Measurements from ENCODE around the gene GOLGA5. TPM values are rescaled to one million over a fixed set of nuclear protein-coding genes. Genes with fewer than 3 reads are reported as not detected.
"Not testable (repeated sequence)": the region's sequence is repeated elsewhere in the genome, so short reads cannot be mapped to it uniquely, and the experiment has no call there.

Gene GOLGA5
- polyA plus RNA-seq, 3 donors from 2014 or later, result 6.8 to 19.7 (median 13.9) TPM

GRCh38 chr14:92760524-92760805 is 33.6 kb upstream of the GOLGA5 start:
- DNase-seq, result no peak
- Mint-ChIP-seq H3K27ac (no peak overlapping the region), H3K9me3 (no peaks in the 10 kb centered on the region), H3K27me3 (ENCODE audit: low read depth in 3 of 3) (peaks cover 2 to 10% (median 3%) of the 10 kb centered on the region in 3 donors), H3K4me3 (no peak overlapping the region), H3K36me3 (no peaks in the 10 kb centered on the region), H3K4me1 (no peaks in the 10 kb centered on the region)

- not testable (repeated sequence) for H3K4me1 Mint-ChIP-seq, H3K4me3 Mint-ChIP-seq, DNase-seq, H3K9me3 Mint-ChIP-seq, H3K36me3 Mint-ChIP-seq, H3K27ac Mint-ChIP-seq
- peaks cover 2 to 10% (median 3%) of the 10 kb centered on the region in 3 donors for H3K27me3 Mint-ChIP-seq (ENCODE audit: low read depth in 3 of 3)
Measured at GRCh38 chr14:92763666-92764631, 30.2 kb upstream of the GOLGA5 start.

DNA sequence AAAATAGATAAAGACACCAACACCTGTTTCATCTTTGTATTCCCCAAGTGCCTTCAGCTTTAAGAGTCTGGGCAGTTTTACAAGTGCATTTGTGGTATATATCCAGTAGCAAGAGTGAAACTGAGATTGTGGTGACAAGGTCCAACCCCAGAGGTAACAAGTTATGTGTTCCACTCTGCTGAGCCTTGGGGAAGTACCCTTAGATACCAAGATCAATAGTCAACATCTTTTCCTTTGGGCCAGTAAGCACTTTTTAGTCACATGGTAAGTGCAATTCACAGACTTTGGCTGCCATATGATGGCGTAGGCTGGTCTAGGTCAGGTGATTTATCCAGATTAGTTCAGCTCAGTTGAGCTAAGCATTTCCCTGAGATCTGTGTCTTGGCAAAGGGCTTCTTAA is 25.9 kb upstream of the GOLGA5 start:
- H3K4me1 Mint-ChIP-seq; H3K27me3 Mint-ChIP-seq (ENCODE audit: low read depth in 3 of 3); H3K36me3 Mint-ChIP-seq; H3K4me3 Mint-ChIP-seq; H3K9me3 Mint-ChIP-seq: not testable (repeated sequence)
- H3K27ac Mint-ChIP-seq, result peak overlapping the region in 2 of 6 donors; percentile 35 to 55
- peak; percentile 50 to 65 (median 57) for DNase-seq

GRCh38 chr14:92768795-92769194 is 25.3 kb upstream of the GOLGA5 start:
- no peak overlapping the region for H3K4me3 Mint-ChIP-seq
- no peaks in the 10 kb centered on the region for H3K9me3 Mint-ChIP-seq
- H3K27ac Mint-ChIP-seq, result peak overlapping the region in 1 of 6 donors; percentile 55
- no peak for DNase-seq
- H3K36me3 Mint-ChIP-seq, result no peaks in the 10 kb centered on the region
- peaks cover under 1 to 10% (median 2%) of the 10 kb centered on the region in 3 donors for H3K27me3 Mint-ChIP-seq (ENCODE audit: low read depth in 3 of 3)
- H3K4me1 Mint-ChIP-seq, result peaks cover 6 to 7% of the 10 kb centered on the region in 2 donors

DNA sequence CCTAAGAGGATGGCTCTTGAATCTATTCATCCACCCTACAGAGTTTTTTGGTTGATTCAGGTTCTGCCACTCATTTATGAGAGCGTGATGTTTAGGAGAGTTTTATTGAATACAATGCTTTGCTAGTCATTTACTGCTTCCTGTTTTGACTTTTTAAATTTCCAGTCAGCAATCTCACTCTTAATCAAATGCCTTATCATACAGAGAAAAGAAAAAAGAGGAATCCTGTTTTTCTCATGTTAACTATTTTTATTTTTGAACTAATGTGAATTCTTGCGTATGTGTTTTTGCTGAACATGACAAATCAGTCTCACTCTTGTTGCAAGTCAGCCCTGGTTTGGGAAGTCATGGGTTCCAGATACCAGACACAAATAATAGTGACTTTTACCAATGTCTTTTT is 23.6 kb upstream of the GOLGA5 start:
- no peaks in the 10 kb centered on the region for H3K9me3 Mint-ChIP-seq
- no peak for DNase-seq
- H3K4me1 Mint-ChIP-seq, result peaks cover 6 to 7% of the 10 kb centered on the region in 2 donors
- peaks cover 2 to 10% (median 2%) of the 10 kb centered on the region in 3 donors for H3K27me3 Mint-ChIP-seq (ENCODE audit: low read depth in 3 of 3)
- no peaks in the 10 kb centered on the region for H3K36me3 Mint-ChIP-seq
- H3K27ac Mint-ChIP-seq, result no peak overlapping the region
- no peak overlapping the region for H3K4me3 Mint-ChIP-seq

GRCh38 chr14:92774572-92774971 is 19.5 kb upstream of the GOLGA5 start:
- Mint-ChIP-seq H3K36me3 (no peaks in the 10 kb centered on the region), H3K27me3 (ENCODE audit: low read depth in 3 of 3) (peaks cover 2 to 10% (median 2%) of the 10 kb centered on the region in 3 donors), H3K4me1 (no peaks in the 10 kb centered on the region), H3K9me3 (no peaks in the 10 kb centered on the region), H3K27ac (no peak overlapping the region), H3K4me3 (no peak overlapping the region)
- no peak for DNase-seq

GRCh38 chr14:92775292-92775691 is 18.8 kb upstream of the GOLGA5 start:
- not testable (repeated sequence) for H3K27ac Mint-ChIP-seq; H3K4me3 Mint-ChIP-seq; H3K36me3 Mint-ChIP-seq; H3K4me1 Mint-ChIP-seq; H3K27me3 Mint-ChIP-seq (ENCODE audit: low read depth in 3 of 3); H3K9me3 Mint-ChIP-seq
- peak in 2 of 3 donors; percentile 9 to 13 for DNase-seq

DNA sequence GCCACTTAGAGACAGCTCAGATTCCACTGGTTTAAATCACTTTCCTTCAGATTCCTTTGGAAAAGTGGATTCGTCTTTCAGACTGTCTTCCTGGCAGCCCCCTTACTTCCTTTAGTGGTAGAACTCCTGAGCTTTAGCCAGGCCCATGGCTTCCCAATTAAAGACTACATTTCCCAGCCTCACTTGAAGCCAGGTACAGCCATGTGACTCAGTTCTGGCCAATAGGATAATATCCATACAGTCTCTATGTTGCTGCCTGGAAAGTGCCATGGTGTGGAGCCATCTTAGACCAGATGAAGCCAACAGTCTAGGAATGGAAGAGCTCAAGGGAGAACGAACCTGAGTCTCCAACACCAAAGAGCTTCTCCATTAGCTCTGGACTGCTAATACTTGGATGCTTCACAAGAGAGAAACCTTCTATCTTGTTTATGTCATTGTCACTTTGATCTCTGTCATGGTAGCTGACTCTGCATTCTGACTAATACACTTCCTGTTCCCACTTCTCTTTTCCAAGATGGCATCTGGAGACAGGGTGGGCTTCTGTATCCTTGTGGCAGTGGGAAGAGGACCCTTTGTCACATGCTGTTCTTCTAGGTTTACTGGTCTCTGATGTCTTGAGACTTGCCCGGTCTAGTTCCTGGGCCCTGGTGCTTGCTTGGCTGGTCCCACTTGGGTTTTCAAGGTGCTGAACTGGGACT is 15.1 kb upstream of the GOLGA5 start:
- H3K9me3 Mint-ChIP-seq, H3K27ac Mint-ChIP-seq, H3K36me3 Mint-ChIP-seq: not testable (repeated sequence)

GRCh38 chr14:92780444-92781232 is 13.5 kb upstream of the GOLGA5 start:
- H3K9me3 Mint-ChIP-seq, result no peaks in the 10 kb centered on the region
- no peak overlapping the region for H3K4me3 Mint-ChIP-seq
- H3K27ac Mint-ChIP-seq, result no peak overlapping the region
- no peak for DNase-seq
- peaks cover 0 to 2% (median 0%) of the 10 kb centered on the region in 3 donors for H3K27me3 Mint-ChIP-seq (ENCODE audit: low read depth in 3 of 3)
- H3K4me1 Mint-ChIP-seq, result no peaks in the 10 kb centered on the region
- H3K36me3 Mint-ChIP-seq, result no peaks in the 10 kb centered on the region

More for the DNA sequence above, 15.1 kb upstream of the GOLGA5 start:
- H3K4me3 Mint-ChIP-seq; H3K27me3 Mint-ChIP-seq (ENCODE audit: low read depth in 3 of 3); H3K4me1 Mint-ChIP-seq; DNase-seq: not testable (repeated sequence)

- H3K36me3 Mint-ChIP-seq, result no peaks in the 10 kb centered on the region
- no peaks in the 10 kb centered on the region for H3K9me3 Mint-ChIP-seq
- no peak for DNase-seq
- H3K4me1 Mint-ChIP-seq, result no peaks in the 10 kb centered on the region
- peaks cover 0 to 2% (median 0%) of the 10 kb centered on the region in 3 donors for H3K27me3 Mint-ChIP-seq (ENCODE audit: low read depth in 3 of 3)
- no peak overlapping the region for H3K4me3 Mint-ChIP-seq
- no peak overlapping the region for H3K27ac Mint-ChIP-seq
Measured at GRCh38 chr14:92781350-92781749, 12.8 kb upstream of the GOLGA5 start.

GRCh38 chr14:92783813-92784431 is 10.2 kb upstream of the GOLGA5 start:
- Mint-ChIP-seq H3K27me3 (ENCODE audit: low read depth in 3 of 3) (peaks cover 0 to 2% (median 0%) of the 10 kb centered on the region in 3 donors), H3K27ac (no peak overlapping the region), H3K36me3 (no peaks in the 10 kb centered on the region), H3K4me3 (no peak overlapping the region), H3K4me1 (no peaks in the 10 kb centered on the region), H3K9me3 (peaks cover 0 to 4% (median 1%) of the 10 kb centered on the region in 6 donors)
- DNase-seq, result peak; percentile 35 to 53 (median 43)

- H3K4me3 Mint-ChIP-seq, result no peak overlapping the region
- H3K36me3 Mint-ChIP-seq, result peaks cover 5 to 8% (median 7%) of the 10 kb centered on the region in 3 donors
- DNase-seq, result no peak
- no peaks in the 10 kb centered on the region for H3K4me1 Mint-ChIP-seq
- H3K27ac Mint-ChIP-seq, result no peak overlapping the region
- H3K9me3 Mint-ChIP-seq, result peaks cover 5 to 22% (median 19%) of the 10 kb centered on the region in 6 donors
- peaks cover 0 to 9% (median 2%) of the 10 kb centered on the region in 3 donors for H3K27me3 Mint-ChIP-seq (ENCODE audit: low read depth in 3 of 3)
Measured at GRCh38 chr14:92785667-92786426, 8.3 kb upstream of the GOLGA5 start.

- Mint-ChIP-seq H3K4me3 (no peak overlapping the region), H3K27me3 (ENCODE audit: low read depth in 3 of 3) (peaks cover under 1 to 9% (median 2%) of the 10 kb centered on the region in 3 donors), H3K4me1 (no peaks in the 10 kb centered on the region), H3K36me3 (peaks cover 5 to 8% (median 7%) of the 10 kb centered on the region in 3 donors), H3K9me3 (peaks cover 5 to 22% (median 19%) of the 10 kb centered on the region in 6 donors), H3K27ac (no peak overlapping the region)
- DNase-seq, result no peak
Measured at GRCh38 chr14:92786427-92786756, 7.7 kb upstream of the GOLGA5 start.
